GM18517 (cell line): ENCODE measurements around the gene DIP2C.

Experiments used
- ATAC-seq: cut with Tn5 transposase; IDR thresholded peaks from one replicate; pipeline ENCODE4 v1.9.1; 2021; ENCODE audit warnings: mild to moderate bottlenecking, moderate library complexity; ENCODE audit not compliant: unreplicated experiment

DIP2C gene

DNA sequence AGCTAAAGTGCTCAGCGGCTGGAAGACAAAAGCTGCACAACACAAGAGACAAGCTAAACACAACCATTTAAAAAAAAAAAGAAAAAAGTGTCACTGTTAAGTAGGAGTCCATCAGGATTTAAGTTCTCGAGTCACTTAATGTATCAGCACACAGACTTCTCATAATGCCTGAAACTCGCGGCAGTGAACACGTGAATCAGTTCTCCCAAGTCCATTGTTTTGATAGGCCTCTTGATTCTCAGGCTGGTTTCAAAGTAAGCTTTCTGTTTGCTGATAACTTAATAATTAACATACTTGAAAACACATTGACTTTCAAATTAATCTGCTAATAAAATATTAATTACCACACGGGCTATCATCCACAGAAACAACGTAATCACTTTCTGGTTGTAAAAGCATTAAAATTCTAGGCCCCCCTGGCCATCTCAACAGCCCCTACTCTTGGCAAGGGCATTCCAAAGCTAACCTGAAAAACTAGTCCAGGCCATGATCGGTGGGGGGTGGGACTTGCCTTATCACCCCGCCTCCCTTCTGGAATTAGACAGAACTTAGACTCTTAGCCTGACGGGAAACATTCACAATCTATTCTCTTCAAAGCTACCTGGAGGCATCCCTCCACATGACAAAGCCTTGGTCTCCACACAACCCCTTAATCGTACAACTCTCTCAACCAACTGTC, 129.0 kb downstream of the DIP2C start:
- ATAC-seq = no peak

- ATAC-seq = no peak
Observed at GRCh38 chr10:559767-560047, 129.8 kb downstream of the DIP2C start.

GRCh38 chr10:558891-559766, 130.3 kb downstream of the DIP2C start:
- ATAC-seq = no peak

DNA sequence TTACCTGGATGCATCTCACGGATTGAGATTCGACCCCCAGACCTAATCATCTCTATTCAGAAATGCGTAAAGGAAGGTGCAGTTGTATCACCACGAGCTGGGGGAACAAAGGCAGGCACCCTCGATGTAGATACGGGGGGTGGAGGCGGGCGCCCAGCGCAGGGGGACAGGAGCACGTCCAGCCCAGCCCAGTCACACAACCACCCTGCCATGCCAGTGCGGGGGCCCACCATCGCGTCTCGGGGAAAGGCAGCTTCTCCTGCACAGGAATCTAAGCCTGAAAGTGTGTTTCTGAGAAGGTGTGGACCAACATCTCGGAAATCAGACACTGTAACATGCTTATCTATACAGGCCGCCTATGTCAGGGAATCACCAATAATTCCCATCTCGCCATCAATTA, 131.1 kb downstream of the DIP2C start:
- no peak for ATAC-seq

DNA sequence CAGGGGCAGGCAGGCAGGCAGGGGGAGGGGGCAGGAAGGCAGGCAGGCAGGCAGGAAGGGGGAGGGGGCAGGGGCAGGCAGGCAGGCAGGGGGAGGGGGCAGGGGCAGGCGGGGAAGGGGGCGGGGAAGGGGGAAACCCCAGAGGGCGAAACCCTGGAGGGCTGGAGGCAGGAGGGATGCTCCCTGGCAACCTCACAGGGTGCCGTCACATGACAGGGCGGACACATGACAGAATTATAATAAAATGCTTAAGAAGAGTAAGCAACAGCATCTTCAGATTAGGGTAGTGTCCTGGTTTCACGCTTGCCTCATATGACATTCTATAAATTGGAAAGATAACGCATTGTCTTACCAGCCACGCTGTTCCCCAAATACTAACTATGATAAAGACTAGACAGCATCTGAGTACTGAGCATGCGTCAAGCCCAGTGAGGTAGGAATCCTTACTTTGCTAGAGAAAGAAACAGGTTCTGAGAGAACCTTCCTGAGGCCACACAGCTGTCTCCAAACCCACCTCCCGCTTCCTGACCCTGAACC, 131.6 kb downstream of the DIP2C start:
- ATAC-seq = no peak

DNA sequence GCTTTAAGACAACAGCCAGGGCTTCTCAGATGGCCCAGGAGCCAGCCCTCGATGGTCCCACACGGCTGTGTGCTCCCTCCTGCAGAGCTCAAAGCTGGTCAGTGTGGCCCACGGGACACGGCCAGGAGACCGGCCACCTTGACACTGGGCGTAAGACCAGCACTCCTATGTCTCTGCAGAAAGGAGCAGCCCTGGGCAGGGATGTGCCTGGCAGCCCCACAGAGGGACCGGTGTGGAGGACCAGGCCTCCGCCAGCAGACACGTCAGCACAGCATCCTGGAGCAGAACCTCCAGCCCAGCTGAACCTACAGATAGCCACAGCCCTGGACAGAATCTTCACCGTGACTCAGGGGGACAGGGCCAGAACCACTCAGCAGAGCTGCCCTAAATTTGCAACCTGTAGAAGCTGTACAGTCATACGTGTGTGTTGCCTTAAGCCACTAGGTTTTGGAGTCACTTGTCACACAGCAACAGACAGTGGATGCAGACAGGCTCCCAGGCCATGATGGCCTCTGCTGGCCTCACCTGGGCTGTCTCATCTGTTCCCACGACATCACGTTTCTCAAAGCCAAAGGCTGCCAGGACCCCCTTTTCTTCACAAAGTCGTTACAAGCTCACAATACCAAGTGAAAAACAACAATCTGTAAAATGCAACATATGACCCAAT, 132.4 kb downstream of the DIP2C start:
- no peak for ATAC-seq

GRCh38 chr10:555682-556350, 133.7 kb downstream of the DIP2C start:
- no peak for ATAC-seq

DNA sequence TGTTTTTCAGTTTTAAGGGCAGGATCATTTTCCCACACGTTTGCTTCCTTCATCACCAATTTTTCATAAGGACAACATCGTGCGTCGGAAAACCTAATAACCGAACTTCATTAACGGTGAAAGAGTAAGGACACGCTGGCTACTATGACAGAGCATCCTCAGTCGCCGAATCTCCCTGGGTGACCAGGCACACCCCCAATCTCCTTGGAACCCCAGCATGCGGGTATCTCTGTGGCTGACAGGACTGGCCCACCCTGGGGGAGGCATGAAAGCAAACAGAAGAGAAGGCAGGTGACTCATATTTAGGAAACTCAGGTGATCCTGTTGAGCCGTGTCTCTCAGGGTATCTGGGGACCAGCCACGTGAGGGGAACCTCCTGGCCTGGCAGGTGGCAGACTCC, 134.2 kb downstream of the DIP2C start:
- ATAC-seq = no peak

- ATAC-seq = no peak
Observed at GRCh38 chr10:554182-554848, 135.2 kb downstream of the DIP2C start.

DNA sequence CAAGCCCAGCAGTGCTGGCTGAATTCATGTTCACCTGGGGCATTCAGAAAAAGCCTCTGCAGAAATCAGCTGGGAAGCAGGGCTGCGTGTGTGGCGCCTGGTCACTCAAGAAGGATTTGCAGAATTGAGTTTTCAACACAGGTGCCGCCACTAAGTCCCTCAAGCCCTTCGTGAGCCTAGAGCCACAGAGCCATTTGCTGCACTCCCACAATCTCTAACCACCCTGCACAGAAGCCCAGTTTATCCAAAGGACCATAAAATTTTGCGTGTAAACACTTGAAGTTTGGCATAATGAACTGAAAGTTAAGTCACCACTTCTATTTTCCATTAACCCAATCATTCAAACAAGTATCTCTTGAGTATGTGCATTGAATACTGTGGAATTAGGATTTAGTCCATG, 136.2 kb downstream of the DIP2C start:
- ATAC-seq = no peak

GRCh38 chr10:552679-553078, 136.8 kb downstream of the DIP2C start:
- ATAC-seq = no peak

GRCh38 chr10:551373-552252, 137.9 kb downstream of the DIP2C start:
- ATAC-seq = no peak

DNA sequence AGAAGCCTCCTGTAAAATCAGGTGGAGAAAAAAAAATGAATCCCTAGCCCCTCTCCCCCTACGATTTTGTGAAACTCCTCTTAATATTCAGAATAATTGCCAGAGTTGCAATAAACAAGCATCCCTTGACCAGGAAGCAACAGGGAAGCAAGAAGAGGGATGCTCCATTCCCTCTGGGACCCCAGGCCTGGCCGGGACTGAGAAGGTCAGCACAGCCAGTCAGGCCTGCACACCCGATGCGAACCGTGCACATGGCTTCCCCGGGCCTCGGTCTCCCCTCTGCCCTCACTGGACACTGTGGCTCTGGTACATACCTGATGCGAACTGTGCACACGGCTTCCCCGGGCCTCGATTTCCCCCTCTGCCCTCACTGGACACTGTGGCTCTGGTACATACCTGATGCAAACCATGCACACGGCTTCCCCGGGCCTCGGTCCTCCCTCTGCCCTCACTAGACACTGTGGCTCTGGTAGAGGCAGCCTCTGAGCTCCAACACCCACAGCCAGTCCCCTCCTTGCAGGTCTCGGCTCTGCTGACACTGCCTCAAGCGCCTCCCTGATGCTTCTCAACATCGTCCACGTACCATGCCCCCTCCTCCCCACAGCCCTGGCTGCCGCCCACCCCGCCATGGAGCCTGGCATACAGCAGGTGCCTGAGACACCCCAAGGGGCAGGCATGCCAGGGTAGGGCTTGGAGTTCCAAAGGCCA, 138.6 kb downstream of the DIP2C start:
- no peak for ATAC-seq

DNA sequence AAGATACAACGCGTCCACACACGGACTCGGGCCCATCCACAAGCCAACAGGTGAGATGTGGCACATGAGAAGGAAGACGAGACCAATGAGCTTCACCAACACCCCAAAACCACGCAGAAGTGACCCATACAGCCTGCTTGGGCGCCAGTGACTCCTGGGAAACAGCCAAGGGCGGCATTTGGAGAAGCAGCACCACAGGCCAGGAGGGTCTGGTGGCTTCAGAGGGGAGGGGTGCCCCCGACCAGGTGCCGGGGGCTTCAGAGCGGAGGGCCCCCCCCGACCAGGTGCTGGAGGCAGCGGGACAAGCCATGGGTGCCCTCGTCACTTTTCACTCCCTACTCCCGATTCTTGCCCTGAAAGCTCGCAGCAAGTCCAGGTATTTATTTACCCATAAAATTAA, 140.1 kb downstream of the DIP2C start:
- no peak for ATAC-seq

- ATAC-seq = no peak
Observed at GRCh38 chr10:548238-548901, 141.1 kb downstream of the DIP2C start.

DNA sequence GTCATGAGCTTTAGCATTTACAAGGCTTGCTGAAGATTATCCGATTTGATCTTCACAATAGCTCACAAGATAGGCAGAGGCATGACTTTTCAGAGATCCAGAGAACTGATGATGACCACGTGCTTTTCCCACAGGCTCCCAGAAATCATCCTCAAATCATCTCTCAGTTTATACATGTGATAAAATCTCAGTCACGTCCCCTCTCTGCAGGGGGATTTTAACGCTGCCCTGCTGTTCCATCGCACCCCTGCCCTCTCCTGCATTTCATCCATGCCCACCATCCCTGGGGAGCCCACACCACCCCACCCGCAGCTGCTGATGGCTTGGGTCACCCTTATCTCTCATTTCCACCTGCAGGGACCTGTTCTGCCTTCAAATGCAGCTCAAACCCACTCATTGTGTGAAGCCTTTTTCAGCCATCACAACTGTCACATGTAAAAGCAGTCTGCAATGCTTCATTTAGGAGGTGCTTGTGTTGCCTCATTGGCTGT, 141.8 kb downstream of the DIP2C start:
- no peak for ATAC-seq

DNA sequence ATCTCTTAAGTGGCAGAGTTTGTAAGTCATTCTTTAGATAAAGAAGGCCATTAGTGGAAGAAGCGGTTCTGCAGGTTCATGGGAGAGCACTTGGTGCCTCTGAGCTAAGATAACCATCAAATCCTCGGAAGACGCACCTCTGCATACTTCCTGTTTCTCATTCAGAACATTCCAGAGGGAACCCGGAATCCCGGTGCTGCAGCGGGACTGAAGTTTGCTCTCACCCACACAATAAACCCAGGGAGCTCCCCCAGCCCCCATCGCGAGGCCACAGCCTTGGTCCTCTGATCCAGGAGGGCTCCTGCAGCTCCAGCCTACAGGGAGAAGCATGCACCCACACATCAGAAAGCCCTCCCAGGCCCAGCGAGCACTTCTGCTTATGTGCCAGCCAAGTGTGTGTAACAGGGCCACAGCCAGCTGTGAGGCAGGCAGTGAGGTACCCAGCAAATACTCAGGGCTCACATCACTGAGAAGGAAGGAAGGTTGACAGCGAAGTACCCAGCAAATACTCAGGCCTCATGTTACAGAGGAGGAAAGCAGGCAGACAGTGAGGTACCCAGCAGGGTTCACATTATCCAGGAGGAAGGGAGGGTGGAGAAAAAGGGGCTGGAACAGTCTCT, 142.4 kb downstream of the DIP2C start:
- ATAC-seq = no peak

GRCh38 chr10:546451-546850, 143.0 kb downstream of the DIP2C start:
- no peak for ATAC-seq
